Myocyte (in vitro differentiated cells): ENCODE results near the gene USE1. TPM values are rescaled to one million over a fixed set of nuclear protein-coding genes. Genes with fewer than 3 reads are reported as not detected.

Source experiments
- DNase-seq: peaks from one replicate; pipeline ENCODE4 v3.0.0-alpha.2; 2012; ENCODE audit warnings: low read depth
- total RNA-seq: library from RNA; depleted of rRNA; stranded (reverse); fragments of >200 nt; gene quantifications from 2 replicates; pipeline ENCODE4 v1.2.3, GENCODE V29; 2014

USE1 gene
- total RNA-seq, 1 donor from 2014 or later = 23.5 TPM

GRCh38 chr19:17235971-17236777 lies 21.0 kb downstream of the USE1 start:
- DNase-seq = peak; percentile 18

- DNase-seq = no peak
Observed at GRCh38 chr19:17236811-17237543, 21.8 kb downstream of the USE1 start.

- DNase-seq = no peak
Observed at GRCh38 chr19:17237747-17238706, 22.9 kb downstream of the USE1 start.

- no peak for DNase-seq
Observed at GRCh38 chr19:17240062-17240752, 25.1 kb downstream of the USE1 start.

- no peak for DNase-seq
Observed at GRCh38 chr19:17240826-17241399, 25.8 kb downstream of the USE1 start.

GRCh38 chr19:17242431-17243208 lies 27.5 kb downstream of the USE1 start:
- DNase-seq = no peak

- no peak for DNase-seq
Observed at GRCh38 chr19:17243211-17243829, 28.2 kb downstream of the USE1 start.

- DNase-seq = peak; percentile 63
Observed at GRCh38 chr19:17243830-17244617, 28.9 kb downstream of the USE1 start.

GRCh38 chr19:17244618-17245534 lies 29.7 kb downstream of the USE1 start:
- DNase-seq = no peak

GRCh38 chr19:17245535-17245984 lies 30.4 kb downstream of the USE1 start, which contains the start of gene NR2F6:
NR2F6 (minus strand) TSS chr19:17245919; CDS start chr19:17245220, 699 bp downstream.
- no peak for DNase-seq

- DNase-seq = no peak
Observed at GRCh38 chr19:17246681-17247425, 31.7 kb downstream of the USE1 start.

GRCh38 chr19:17248011-17248776 lies 33.0 kb downstream of the USE1 start:
- DNase-seq = peak; percentile 40

GRCh38 chr19:17249887-17250548 lies 34.9 kb downstream of the USE1 start:
- DNase-seq = no peak

- DNase-seq = no peak
Observed at GRCh38 chr19:17254636-17255035, 39.5 kb downstream of the USE1 start.

- DNase-seq = peak; percentile 70
Observed at GRCh38 chr19:17255150-17255621, 40.0 kb downstream of the USE1 start.
